HG02852 (cell line): ENCODE results near the gene NCR2.

Experiments used
- ATAC-seq: cut with Tn5 transposase; IDR thresholded peaks from one replicate; pipeline ENCODE4 v1.9.1; 2021; ENCODE audit warnings: mild to moderate bottlenecking, moderate library complexity; ENCODE audit not compliant: unreplicated experiment

NCR2 gene

GRCh38 chr6:41327177-41327576 is 8.2 kb upstream of the NCR2 start:
- ATAC-seq = no peak

- no peak for ATAC-seq
Observed at GRCh38 chr6:41331401-41332150, 3.8 kb upstream of the NCR2 start.

- ATAC-seq = no peak
Observed at GRCh38 chr6:41332241-41332640, 3.2 kb upstream of the NCR2 start.

- no peak for ATAC-seq
Observed at GRCh38 chr6:41332842-41333736, 2.3 kb upstream of the NCR2 start.

- no peak for ATAC-seq
Observed at GRCh38 chr6:41334482-41335040, 847 bp upstream of the NCR2 start.

- no peak for ATAC-seq
Observed at GRCh38 chr6:41335943-41336342, 535 bp downstream of the NCR2 start.

GRCh38 chr6:41336824-41337223 is 1.4 kb downstream of the NCR2 start:
- ATAC-seq = no peak

GRCh38 chr6:41337709-41338108 is 2.3 kb downstream of the NCR2 start:
- no peak for ATAC-seq

GRCh38 chr6:41338659-41339058 is 3.3 kb downstream of the NCR2 start:
- no peak for ATAC-seq

GRCh38 chr6:41341580-41341979 is 6.2 kb downstream of the NCR2 start:
- no peak for ATAC-seq

GRCh38 chr6:41342241-41342640 is 6.8 kb downstream of the NCR2 start:
- ATAC-seq = no peak

GRCh38 chr6:41343641-41344187 is 8.3 kb downstream of the NCR2 start:
- no peak for ATAC-seq

GRCh38 chr6:41344876-41345275 is 9.5 kb downstream of the NCR2 start:
- no peak for ATAC-seq

GRCh38 chr6:41345901-41346300 is 10.5 kb downstream of the NCR2 start:
- no peak for ATAC-seq

GRCh38 chr6:41346441-41346840 is 11.0 kb downstream of the NCR2 start:
- ATAC-seq = no peak

- no peak for ATAC-seq
Observed at GRCh38 chr6:41347378-41348050, 12.1 kb downstream of the NCR2 start.

- no peak for ATAC-seq
Observed at GRCh38 chr6:41348934-41349333, 13.5 kb downstream of the NCR2 start.

- ATAC-seq = no peak
Observed at GRCh38 chr6:41352396-41352795, 17.0 kb downstream of the NCR2 start.

- ATAC-seq = no peak
Observed at GRCh38 chr6:41352907-41353306, 17.5 kb downstream of the NCR2 start.

GRCh38 chr6:41353333-41353732 is 17.9 kb downstream of the NCR2 start:
- ATAC-seq = no peak

- no peak for ATAC-seq
Observed at GRCh38 chr6:41355952-41356351, 20.5 kb downstream of the NCR2 start.
